Endothelial cell (in vitro differentiated cells): ENCODE results near the gene BMP5. TPM values are rescaled to one million over a fixed set of nuclear protein-coding genes. Genes with fewer than 3 reads are reported as not detected.

Experiments
- DNase-seq: peaks from one replicate; pipeline ENCODE4 v3.0.0; 2021; ENCODE audit warnings: low spot score
- H3K27ac Mint-ChIP-seq: one replicate; pipeline ENCODE4 v1.8.0; 2021; ENCODE audit warnings: mixed read lengths, inconsistent platforms; ENCODE audit not compliant: unreplicated experiment
- H3K27me3 Mint-ChIP-seq: one replicate; pipeline ENCODE4 v1.8.0; 2021; ENCODE audit warnings: mild to moderate bottlenecking, moderate library complexity, mixed read lengths, inconsistent platforms; ENCODE audit not compliant: unreplicated experiment
- H3K36me3 Mint-ChIP-seq: one replicate; pipeline ENCODE4 v1.8.0; 2021; ENCODE audit warnings: mild to moderate bottlenecking, low read depth, mixed read lengths, inconsistent platforms; ENCODE audit not compliant: unreplicated experiment
- H3K4me1 Mint-ChIP-seq: one replicate; pipeline ENCODE4 v1.8.0; 2021; ENCODE audit warnings: mild to moderate bottlenecking, mixed read lengths, inconsistent platforms; ENCODE audit not compliant: unreplicated experiment
- H3K4me3 Mint-ChIP-seq: one replicate; pipeline ENCODE4 v1.8.0; 2021; ENCODE audit warnings: mild to moderate bottlenecking, mixed read lengths, inconsistent platforms; ENCODE audit not compliant: unreplicated experiment
- H3K9me3 Mint-ChIP-seq: one replicate; pipeline ENCODE4 v1.8.0; 2021; ENCODE audit warnings: mixed read lengths, inconsistent platforms; ENCODE audit not compliant: unreplicated experiment
- total RNA-seq: library from RNA; stranded (reverse); fragmentation: NEBNext Ultra II Directional; extraction: Animal tissue kit (Norgen Biotek cat#: 25700); gene quantifications from one replicate; pipeline ENCODE4 v1.2.1, GENCODE V29; 2021; ENCODE audit not compliant: unreplicated experiment
- TF ChIP-seq, protein P1 (sequence below): fragments of 200-600 bp; sonication (generic); IDR thresholded peaks from one replicate; pipeline ENCODE4 v1.5.0; 2021; ENCODE audit warnings: antibody characterized with exemption; ENCODE audit not compliant: unreplicated experiment

The BMP5 gene
- total RNA-seq, 1 donor from 2014 or later = 0.18 TPM

DNA sequence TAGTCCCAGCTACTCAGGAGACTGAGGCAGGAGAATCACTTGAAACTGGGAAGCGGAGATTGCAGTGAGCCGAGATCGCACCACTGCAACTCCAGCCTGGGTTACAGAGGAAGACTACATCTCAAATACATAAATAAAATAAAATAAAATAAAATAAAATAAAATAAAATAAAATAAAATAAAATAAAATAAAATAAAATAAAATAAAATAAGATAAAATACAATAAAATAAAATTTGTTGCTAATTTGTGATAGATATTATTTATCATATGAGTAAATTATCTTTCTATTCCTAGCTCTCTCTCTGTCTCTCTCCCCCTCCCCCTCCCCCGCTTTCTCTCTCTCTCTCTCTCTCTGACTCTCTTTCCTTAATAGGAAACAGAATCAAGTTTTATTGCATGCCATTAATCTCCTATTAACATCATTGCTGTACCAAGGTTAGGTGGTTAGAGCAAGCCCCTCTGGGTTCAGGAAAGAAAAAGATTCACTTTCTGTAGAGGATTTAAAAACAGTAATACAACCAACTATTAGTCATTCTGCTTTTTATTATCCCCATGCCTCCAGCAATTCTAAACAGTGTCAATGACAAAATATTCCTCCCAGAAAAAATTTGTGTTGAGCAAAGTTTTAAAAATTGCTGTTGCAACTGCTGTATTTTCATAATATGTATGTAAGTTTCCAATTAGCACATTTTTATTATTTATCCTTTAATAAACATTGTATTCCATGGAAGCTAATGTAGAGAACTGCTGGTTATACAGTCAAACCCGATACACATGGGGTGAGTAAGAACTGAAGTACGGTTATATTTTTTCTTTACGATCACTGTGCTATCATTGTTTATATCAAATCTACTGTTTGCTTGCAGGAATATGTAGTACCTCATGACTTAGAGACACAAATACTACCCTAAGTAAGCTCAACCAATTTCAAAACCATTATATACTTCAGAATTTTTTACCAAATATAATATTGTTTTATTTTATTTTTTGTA is 22.1 kb downstream of the BMP5 start:
- Mint-ChIP-seq H3K36me3 (no peaks in the 10 kb centered on the region), H3K9me3 (no peaks in the 10 kb centered on the region), H3K4me3 (no peak overlapping the region), H3K4me1 (no peaks in the 10 kb centered on the region), H3K27me3 (no peaks in the 10 kb centered on the region), H3K27ac (no peak overlapping the region)
- DNase-seq = no peak
- TF ChIP-seq, protein P1, sequence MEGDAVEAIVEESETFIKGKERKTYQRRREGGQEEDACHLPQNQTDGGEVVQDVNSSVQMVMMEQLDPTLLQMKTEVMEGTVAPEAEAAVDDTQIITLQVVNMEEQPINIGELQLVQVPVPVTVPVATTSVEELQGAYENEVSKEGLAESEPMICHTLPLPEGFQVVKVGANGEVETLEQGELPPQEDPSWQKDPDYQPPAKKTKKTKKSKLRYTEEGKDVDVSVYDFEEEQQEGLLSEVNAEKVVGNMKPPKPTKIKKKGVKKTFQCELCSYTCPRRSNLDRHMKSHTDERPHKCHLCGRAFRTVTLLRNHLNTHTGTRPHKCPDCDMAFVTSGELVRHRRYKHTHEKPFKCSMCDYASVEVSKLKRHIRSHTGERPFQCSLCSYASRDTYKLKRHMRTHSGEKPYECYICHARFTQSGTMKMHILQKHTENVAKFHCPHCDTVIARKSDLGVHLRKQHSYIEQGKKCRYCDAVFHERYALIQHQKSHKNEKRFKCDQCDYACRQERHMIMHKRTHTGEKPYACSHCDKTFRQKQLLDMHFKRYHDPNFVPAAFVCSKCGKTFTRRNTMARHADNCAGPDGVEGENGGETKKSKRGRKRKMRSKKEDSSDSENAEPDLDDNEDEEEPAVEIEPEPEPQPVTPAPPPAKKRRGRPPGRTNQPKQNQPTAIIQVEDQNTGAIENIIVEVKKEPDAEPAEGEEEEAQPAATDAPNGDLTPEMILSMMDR = no peak

DNA sequence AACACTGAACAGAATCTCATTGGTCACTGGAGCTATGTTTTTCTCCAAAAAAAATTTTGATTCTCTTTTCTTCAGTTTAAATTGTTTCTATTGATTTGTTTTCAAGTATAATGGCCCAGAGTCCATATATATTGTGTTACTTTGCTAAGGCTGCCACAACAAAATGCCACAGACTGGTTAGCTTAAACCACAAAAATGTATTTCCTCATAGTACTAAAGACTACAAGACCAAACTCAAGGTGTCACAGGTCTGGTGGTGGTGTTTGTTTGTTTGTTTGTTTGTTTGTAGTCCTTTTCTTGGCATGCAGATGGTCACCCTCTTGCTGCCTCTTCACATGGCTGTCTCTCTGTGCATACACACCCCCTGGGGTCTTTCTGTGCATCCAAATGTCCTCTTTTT is 34.0 kb downstream of the BMP5 start:
- Mint-ChIP-seq H3K27me3 (no peaks in the 10 kb centered on the region), H3K4me1 (no peaks in the 10 kb centered on the region), H3K27ac (no peak overlapping the region), H3K36me3 (no peaks in the 10 kb centered on the region), H3K9me3 (no peaks in the 10 kb centered on the region), H3K4me3 (no peak overlapping the region)
- TF ChIP-seq, protein P1 = no peak
- no peak for DNase-seq

DNA sequence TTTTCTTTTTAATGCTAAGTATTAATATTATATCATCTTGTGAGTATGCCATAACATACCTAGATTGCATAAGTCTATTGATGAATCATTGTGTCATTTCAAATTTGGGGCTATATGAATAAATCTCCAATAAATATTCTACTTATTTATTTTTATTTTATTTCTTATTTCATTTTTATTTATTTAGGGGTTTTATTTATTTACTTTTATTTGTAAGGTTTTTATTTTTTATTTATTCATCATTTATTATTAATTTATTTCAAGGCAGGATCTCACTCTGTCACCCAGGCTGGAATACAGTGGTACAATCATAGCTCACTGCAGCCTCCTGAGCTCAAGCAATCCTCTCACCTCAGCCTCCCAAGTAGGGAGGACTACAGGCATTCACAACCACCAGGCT is 36.3 kb downstream of the BMP5 start:
- DNase-seq = no peak
- no peak overlapping the region for H3K27ac Mint-ChIP-seq
- no peak overlapping the region for H3K4me3 Mint-ChIP-seq
- no peaks in the 10 kb centered on the region for H3K9me3 Mint-ChIP-seq
- no peaks in the 10 kb centered on the region for H3K4me1 Mint-ChIP-seq
- H3K36me3 Mint-ChIP-seq = no peaks in the 10 kb centered on the region
- TF ChIP-seq, protein P1 = no peak
- H3K27me3 Mint-ChIP-seq = no peaks in the 10 kb centered on the region

DNA sequence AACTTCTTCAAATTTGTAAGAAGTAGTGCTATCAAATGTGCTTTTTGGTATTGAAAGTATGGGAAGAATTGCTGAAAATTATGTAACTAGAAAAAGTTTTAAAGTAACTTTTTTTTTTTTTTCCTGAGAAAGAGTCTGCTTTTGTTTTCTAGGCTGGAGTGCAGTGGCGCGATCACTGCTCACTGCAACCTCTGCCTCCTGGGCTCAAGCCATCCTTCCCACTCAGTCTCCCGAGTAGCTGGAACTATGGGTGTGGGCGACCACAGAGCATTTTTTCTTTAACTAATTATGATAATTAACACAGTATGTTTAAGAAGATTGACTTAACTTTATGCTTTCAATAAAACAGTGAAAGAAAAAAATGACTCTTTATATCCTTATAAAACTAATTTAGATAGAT is 38.4 kb downstream of the BMP5 start:
- Mint-ChIP-seq H3K9me3 (no peaks in the 10 kb centered on the region), H3K27ac (no peak overlapping the region), H3K36me3 (no peaks in the 10 kb centered on the region), H3K4me1 (no peaks in the 10 kb centered on the region), H3K4me3 (no peak overlapping the region), H3K27me3 (no peaks in the 10 kb centered on the region)
- TF ChIP-seq, protein P1 = no peak
- DNase-seq = no peak

DNA sequence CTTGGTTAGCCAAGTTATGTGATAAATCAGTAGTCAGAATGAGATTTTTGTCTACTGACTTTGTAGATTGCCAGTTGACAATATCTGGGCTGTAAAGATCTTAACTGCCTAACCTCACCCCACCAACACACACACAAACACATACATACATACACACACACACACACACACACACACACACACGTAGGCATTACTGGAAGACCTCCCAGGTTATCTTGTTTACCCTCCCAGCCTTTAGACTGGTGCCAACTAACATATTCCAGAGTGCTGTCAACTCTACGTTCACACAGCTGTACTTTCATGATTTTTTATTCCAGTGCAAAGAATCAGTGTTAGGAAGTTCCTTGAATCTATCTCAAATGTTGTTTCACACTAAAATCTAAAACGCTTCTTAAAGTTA is 38.9 kb downstream of the BMP5 start:
- no peaks in the 10 kb centered on the region for H3K36me3 Mint-ChIP-seq
- no peak for DNase-seq
- no peaks in the 10 kb centered on the region for H3K27me3 Mint-ChIP-seq
- H3K4me1 Mint-ChIP-seq = no peaks in the 10 kb centered on the region
- no peak overlapping the region for H3K27ac Mint-ChIP-seq
- no peak overlapping the region for H3K4me3 Mint-ChIP-seq
- H3K9me3 Mint-ChIP-seq = no peaks in the 10 kb centered on the region
- TF ChIP-seq, protein P1 = no peak
